Measurements from ENCODE around the gene RPRD2. TPM values are rescaled to one million over a fixed set of nuclear protein-coding genes. Genes with fewer than 3 reads are reported as not detected.

The RPRD2 gene
- total and polyA plus RNA-seq, 2 donors (not counting 1 experiment from before 2014, with no cell fraction given) = 16.6 to 49.1 TPM

GRCh38 chr1:150372580-150372979 is 8.6 kb downstream of the RPRD2 start:
- ATAC-seq (ENCODE audit: low read depth) = no peak
- no peaks in the 10 kb centered on the region for H3K27me3 ChIP-seq (replicated peaks in 1 of 4; ENCODE audit: control extremely low read depth in 1 of 4, control insufficient read depth in 3 of 4, insufficient read depth in 4 of 4, low read length in 3 of 4)
- no peak overlapping the region for H3K9ac ChIP-seq (ENCODE audit: low read length)
- H3K36me3 ChIP-seq (replicated peaks in 1 of 2; ENCODE audit: control extremely low read depth in 1 of 2, control insufficient read depth in 1 of 2, extremely low read depth in 1 of 2, insufficient read depth in 2 of 2, low read length in 1 of 2) = no peaks in the 10 kb centered on the region
- no peak for DNase-seq
- H3K4me1 Mint-ChIP-seq = peaks cover 51% of the 10 kb centered on the region
- peaks cover 14 to 22% of the 10 kb centered on the region in 2 donors for H3K4me1 ChIP-seq (ENCODE audit: control insufficient read depth in 2 of 2, insufficient read depth in 2 of 2, low read length in 2 of 2)
- H3K9me3 ChIP-seq (ENCODE audit: control extremely low read depth in 1 of 3, control insufficient read depth in 2 of 3, insufficient read depth in 1 of 3, low read length in 2 of 3) = peaks cover 0 to 7% (median 0%) of the 10 kb centered on the region in 3 donors
- WGBS (ENCODE audit: insufficient coverage) = 80% methylated on average over 1 of the region's 1 CpG
- H3K27ac Mint-ChIP-seq = peak overlapping the region; percentile 2
- peaks cover 29% of the 10 kb centered on the region for H4K20me1 ChIP-seq (ENCODE audit: control insufficient read depth, insufficient read depth, low read length, poor library complexity, severe bottlenecking)
- no peak overlapping the region for H3K4me2 ChIP-seq (replicated peaks; ENCODE audit: low read depth, low read length, poor library complexity, severe bottlenecking)
- no peak overlapping the region for H3K4me3 ChIP-seq (ENCODE audit: control extremely low read depth in 1 of 5, extremely low read depth in 1 of 5, insufficient read depth in 1 of 5, low read depth in 2 of 5, low read length in 4 of 5)
- H2AFZ ChIP-seq (ENCODE audit: insufficient read depth, low read depth, low read length, poor library complexity, severe bottlenecking) = no peak overlapping the region
- no peak overlapping the region for H3K27ac ChIP-seq (ENCODE audit: low read length in 2 of 2)
- intact Hi-C loops (cut with micrococcal nuclease) = no loop called here
- POLR2A ChIA-PET = no interaction called here
- H3K4me3 Mint-ChIP-seq = no peak overlapping the region
- peaks cover 99% of the 10 kb centered on the region for H3K79me2 ChIP-seq (ENCODE audit: control insufficient read depth, insufficient read depth, low read length)
- CTCF ChIA-PET = interaction anchor here (1.0 kb wide), 1 partner anchor 12 kb away, joined by 3 read pairs; no protein-coding TSS in a partner anchor
- H3K9me3 Mint-ChIP-seq (ENCODE audit: insufficient read depth) = no peaks in the 10 kb centered on the region
- no peak for TF ChIP-seq EZH2 (IDR thresholded peaks at IDR 0.05; ENCODE audit: borderline replicate concordance, insufficient read depth, low read depth, low read length, poor library complexity, severe bottlenecking)
- no peak for TF ChIP-seq CTCF (IDR thresholded peaks at IDR 0.05)
- H3K27me3 Mint-ChIP-seq = no peaks in the 10 kb centered on the region

- Mint-ChIP-seq H3K4me3 (no peak overlapping the region), H3K9me3 (ENCODE audit: insufficient read depth) (no peaks in the 10 kb centered on the region), H3K27ac (no peak overlapping the region), H3K27me3 (no peaks in the 10 kb centered on the region), H3K4me1 (peaks cover 41% of the 10 kb centered on the region)
- H3K9me3 ChIP-seq (ENCODE audit: control extremely low read depth in 1 of 3, control insufficient read depth in 2 of 3, insufficient read depth in 1 of 3, low read length in 2 of 3) = peaks cover 0 to 7% (median 0%) of the 10 kb centered on the region in 3 donors
- peaks cover 98% of the 10 kb centered on the region for H3K79me2 ChIP-seq (ENCODE audit: control insufficient read depth, insufficient read depth, low read length)
- H4K20me1 ChIP-seq (ENCODE audit: control insufficient read depth, insufficient read depth, low read length, poor library complexity, severe bottlenecking) = peaks cover 38% of the 10 kb centered on the region
- peaks cover 14% of the 10 kb centered on the region in 2 donors for H3K4me1 ChIP-seq (ENCODE audit: control insufficient read depth in 2 of 2, insufficient read depth in 2 of 2, low read length in 2 of 2)
- no peak overlapping the region for H3K9ac ChIP-seq (ENCODE audit: low read length)
- DNase-seq (no peak), ATAC-seq (ENCODE audit: low read depth) (no peak)
- H2AFZ ChIP-seq (ENCODE audit: insufficient read depth, low read depth, low read length, poor library complexity, severe bottlenecking) = no peak overlapping the region
- no peak overlapping the region for H3K4me2 ChIP-seq (replicated peaks; ENCODE audit: low read depth, low read length, poor library complexity, severe bottlenecking)
- POLR2A ChIA-PET = no interaction called here
- intact Hi-C loops (cut with micrococcal nuclease) = no loop called here
- CTCF ChIA-PET = no interaction called here
- peak overlapping the region in 1 of 2 donors; percentile 12 for H3K27ac ChIP-seq (ENCODE audit: low read length in 2 of 2)
- H3K4me3 ChIP-seq (ENCODE audit: control extremely low read depth in 1 of 5, extremely low read depth in 1 of 5, insufficient read depth in 1 of 5, low read depth in 2 of 5, low read length in 4 of 5) = no peak overlapping the region
- no peaks in the 10 kb centered on the region for H3K27me3 ChIP-seq (replicated peaks in 1 of 4; ENCODE audit: control extremely low read depth in 1 of 4, control insufficient read depth in 3 of 4, insufficient read depth in 4 of 4, low read length in 3 of 4)
- peaks cover 0 to 3% of the 10 kb centered on the region in 2 experiments for H3K36me3 ChIP-seq (replicated peaks in 1 of 2; ENCODE audit: control extremely low read depth in 1 of 2, control insufficient read depth in 1 of 2, extremely low read depth in 1 of 2, insufficient read depth in 2 of 2, low read length in 1 of 2)
- no peak for TF ChIP-seq CTCF (IDR thresholded peaks at IDR 0.05)
- no peak for TF ChIP-seq EZH2 (IDR thresholded peaks at IDR 0.05; ENCODE audit: borderline replicate concordance, insufficient read depth, low read depth, low read length, poor library complexity, severe bottlenecking)
These were observed 12.2 kb downstream of the RPRD2 start for GRCh38 chr1:150376110-150376509.
